GM12865 (cell line): ENCODE measurements around the gene PDE8B.

Experiments used
- DNase-seq: peaks from one replicate; pipeline ENCODE4 v3.0.0; 2010; ENCODE audit warnings: low read depth
- H3K4me3 ChIP-seq: 2 replicates; pipeline ENCODE4 v1.5.1; 2011; ENCODE audit warnings: mild to moderate bottlenecking, low read depth, low read length, control low read depth
- TF ChIP-seq, protein P1 (sequence below): IDR thresholded peaks from 2 replicates; pipeline ENCODE4 v1.5.1; 2011; ENCODE audit warnings: low read length, control low read depth, low read depth, inconsistent platforms; ENCODE audit not compliant: insufficient read depth; ENCODE audit errors: missing control alignments

PDE8B gene

DNA sequence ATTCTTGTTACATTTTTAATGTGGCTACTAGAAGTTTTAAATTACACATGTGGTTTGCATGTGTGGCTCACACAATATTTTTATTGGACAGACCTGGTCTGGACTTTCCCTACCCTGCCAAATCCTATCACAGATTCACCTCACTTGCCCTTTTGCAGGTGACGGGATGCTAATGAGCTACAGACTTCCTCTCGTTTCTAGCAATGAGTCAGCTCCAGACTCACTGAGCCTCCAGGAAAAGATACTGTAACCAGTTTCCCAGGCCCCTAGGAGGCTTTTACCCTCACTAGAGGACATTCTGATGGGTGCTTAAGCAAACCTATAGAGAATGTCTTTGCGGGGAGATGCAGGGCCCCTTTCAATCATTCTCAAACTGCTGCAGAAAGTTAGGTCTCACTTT is 146.3 kb downstream of the PDE8B start:
- DNase-seq, result peak; percentile 89
- TF ChIP-seq, protein P1, sequence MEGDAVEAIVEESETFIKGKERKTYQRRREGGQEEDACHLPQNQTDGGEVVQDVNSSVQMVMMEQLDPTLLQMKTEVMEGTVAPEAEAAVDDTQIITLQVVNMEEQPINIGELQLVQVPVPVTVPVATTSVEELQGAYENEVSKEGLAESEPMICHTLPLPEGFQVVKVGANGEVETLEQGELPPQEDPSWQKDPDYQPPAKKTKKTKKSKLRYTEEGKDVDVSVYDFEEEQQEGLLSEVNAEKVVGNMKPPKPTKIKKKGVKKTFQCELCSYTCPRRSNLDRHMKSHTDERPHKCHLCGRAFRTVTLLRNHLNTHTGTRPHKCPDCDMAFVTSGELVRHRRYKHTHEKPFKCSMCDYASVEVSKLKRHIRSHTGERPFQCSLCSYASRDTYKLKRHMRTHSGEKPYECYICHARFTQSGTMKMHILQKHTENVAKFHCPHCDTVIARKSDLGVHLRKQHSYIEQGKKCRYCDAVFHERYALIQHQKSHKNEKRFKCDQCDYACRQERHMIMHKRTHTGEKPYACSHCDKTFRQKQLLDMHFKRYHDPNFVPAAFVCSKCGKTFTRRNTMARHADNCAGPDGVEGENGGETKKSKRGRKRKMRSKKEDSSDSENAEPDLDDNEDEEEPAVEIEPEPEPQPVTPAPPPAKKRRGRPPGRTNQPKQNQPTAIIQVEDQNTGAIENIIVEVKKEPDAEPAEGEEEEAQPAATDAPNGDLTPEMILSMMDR, result no peak

DNA sequence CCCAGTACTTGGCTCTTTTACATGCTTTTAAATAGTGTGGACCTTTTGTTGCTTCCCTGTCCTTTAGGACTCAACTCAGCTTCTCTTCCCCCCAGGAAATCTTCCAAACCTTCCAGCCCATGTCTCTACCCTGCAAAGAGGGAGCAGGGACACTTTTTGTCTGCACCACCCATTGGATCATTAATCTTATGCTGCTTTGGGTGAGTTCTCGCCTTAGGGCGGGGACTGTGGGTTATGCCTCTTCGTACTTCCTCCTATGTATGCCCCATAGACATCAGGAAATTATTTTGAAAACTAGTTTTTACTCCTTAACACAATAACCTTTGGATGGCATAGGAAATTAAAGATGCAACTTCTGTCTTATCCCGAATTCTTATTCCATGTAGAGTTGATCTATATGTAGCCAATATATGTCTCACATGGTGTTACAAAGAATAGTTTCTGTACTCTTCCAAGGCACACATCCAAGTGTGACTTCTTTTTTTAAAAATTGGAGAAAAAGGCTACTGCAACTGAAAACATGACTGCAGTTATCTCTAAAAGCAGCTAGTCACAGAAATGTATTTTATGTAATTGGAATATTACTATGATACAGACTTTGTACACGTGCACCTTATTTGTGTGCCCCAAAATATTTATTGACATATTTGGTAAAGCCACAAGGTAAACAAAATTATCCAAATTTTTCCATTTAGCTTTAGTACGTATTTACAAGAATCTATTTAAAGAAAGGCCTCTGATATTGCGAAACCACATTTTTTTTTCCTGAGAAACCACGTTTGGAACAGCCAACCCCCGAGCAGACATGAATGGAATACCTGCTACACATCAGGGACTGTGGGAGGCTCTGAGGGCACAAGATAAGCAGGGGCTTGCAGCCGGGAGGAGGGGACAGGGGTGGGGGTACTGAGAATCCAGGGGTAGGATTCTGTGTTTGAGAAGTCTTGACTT is 148.1 kb downstream of the PDE8B start:
- TF ChIP-seq, protein P1, result no peak
- DNase-seq, result no peak
- no peak overlapping the region for H3K4me3 ChIP-seq

More for the DNA sequence above, 146.3 kb downstream of the PDE8B start:
- no peak overlapping the region for H3K4me3 ChIP-seq

DNA sequence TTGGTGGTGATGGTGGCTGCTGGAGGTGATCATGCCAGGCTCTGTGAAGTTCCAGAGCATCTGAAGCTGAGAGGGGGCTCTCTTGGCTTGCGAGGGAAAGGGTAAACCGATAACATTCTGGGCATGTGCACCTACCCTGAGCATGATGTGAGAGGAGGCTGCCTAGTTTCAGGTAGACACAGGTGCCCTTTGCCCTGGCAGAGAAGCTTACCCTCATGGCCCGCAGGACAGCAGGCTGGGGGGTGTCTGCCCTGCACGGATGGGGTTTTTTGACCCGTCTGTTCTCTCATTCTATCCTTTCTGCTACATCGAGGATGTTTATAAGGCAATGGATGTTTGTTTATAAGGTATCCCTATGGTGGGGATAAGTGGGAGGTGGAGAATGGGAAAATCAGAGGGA is 148.8 kb downstream of the PDE8B start:
- no peak overlapping the region for H3K4me3 ChIP-seq
- DNase-seq, result no peak
- TF ChIP-seq, protein P1, result no peak

DNA sequence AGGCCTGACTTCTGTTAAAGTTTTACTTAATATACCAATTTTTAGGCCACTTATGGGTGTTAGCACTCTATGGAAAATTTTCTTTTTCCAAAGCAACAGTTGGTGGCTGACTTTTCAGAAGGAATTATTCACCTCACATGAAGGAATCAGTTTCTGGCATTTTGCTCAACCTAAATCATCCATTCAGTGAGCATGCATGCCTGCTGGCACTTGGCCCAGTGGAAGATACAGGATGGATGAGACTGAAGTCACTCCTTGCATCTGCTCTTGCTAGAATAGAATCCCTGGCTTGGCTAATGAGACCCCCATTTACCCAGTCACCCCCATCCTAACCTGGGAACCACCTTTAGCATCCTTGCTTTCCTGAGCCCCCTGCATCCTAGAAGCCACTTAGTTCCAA is 149.9 kb downstream of the PDE8B start:
- no peak overlapping the region for H3K4me3 ChIP-seq
- TF ChIP-seq, protein P1, result no peak
- DNase-seq, result no peak

DNA sequence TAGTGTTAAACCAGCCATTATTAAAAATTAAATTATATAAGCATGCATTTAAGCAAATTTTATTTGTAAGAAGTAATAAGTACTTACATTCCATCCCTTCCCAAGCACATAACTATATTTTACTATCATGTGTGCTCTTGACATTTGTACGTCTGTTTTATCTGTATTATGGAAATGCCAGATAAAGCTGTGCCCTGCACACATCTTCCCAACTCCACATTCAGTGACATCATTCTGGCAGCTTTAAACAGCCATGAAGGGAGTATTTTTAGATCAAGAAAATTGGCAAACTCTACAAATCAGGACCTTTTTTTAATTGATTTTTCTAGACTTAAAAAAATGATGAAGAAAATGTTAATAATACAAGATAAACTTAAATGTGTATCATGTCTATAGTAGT is 150.5 kb downstream of the PDE8B start:
- DNase-seq, result no peak
- no peak overlapping the region for H3K4me3 ChIP-seq
- TF ChIP-seq, protein P1, result no peak

DNA sequence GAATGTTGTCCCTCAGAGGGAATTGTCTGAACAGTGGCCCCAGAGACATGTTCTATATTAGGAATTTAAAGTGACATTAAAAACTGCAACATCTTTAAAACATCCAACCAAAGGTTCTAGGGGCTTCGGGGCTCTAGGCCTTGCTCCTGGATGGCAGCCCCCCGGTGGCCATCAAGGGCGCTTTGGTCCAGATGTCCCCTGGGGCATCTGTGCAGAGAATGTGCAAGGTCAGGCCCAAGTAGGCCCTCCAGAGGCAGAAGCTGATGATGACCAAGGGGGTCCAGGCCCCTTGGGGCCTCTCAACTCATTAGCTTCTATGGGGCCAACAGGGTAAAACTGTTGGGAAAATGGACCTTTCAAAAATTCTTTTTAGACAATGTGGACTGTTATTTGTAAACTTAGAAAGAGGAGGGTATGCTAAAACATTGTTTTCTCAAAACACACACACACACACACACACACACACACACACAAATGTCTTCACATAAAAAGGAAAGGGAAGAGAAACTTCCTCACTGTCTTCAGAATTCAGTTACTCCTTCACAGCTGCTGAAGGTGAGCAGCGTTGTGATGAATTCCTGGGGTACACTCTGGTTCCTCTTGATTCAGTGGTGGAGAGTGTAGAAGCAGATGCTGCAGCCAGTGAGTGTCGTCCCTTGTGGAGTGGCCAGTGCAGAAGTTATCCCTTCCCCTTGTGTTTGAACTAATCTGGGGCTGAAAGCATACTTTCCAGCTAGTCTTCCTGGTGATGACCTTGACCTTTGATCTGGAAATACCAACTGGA is 156.4 kb downstream of the PDE8B start:
- TF ChIP-seq, protein P1, result no peak
- H3K4me3 ChIP-seq, result no peak overlapping the region
- DNase-seq, result no peak
